Glutamatergic neuron (in vitro differentiated cells): ENCODE results near the gene RPGRIP1L. TPM values are rescaled to one million over a fixed set of nuclear protein-coding genes. Genes with fewer than 3 reads are reported as not detected.

ENCODE experiments used
- DNase-seq: peaks from one replicate; pipeline ENCODE4 v3.0.0; 2022
- H3K27ac Mint-ChIP-seq: one replicate; pipeline ENCODE4 v1.8.0; 2020; ENCODE audit warnings: mild to moderate bottlenecking, mixed read lengths, inconsistent platforms; ENCODE audit not compliant: unreplicated experiment
- H3K27me3 Mint-ChIP-seq: one replicate; pipeline ENCODE4 v1.8.0; 2020; ENCODE audit warnings: mild to moderate bottlenecking, moderate library complexity, mixed read lengths, inconsistent platforms; ENCODE audit not compliant: unreplicated experiment
- H3K36me3 Mint-ChIP-seq: one replicate; pipeline ENCODE4 v1.8.0; 2020; ENCODE audit warnings: mild to moderate bottlenecking, mixed read lengths, inconsistent platforms; ENCODE audit not compliant: unreplicated experiment
- H3K4me1 Mint-ChIP-seq: one replicate; pipeline ENCODE4 v1.8.0; 2020; ENCODE audit warnings: mild to moderate bottlenecking, low read depth, mixed read lengths, inconsistent platforms; ENCODE audit not compliant: unreplicated experiment
- H3K4me3 Mint-ChIP-seq: one replicate; pipeline ENCODE4 v1.8.0; 2020; ENCODE audit warnings: mild to moderate bottlenecking, mixed read lengths, inconsistent platforms; ENCODE audit not compliant: unreplicated experiment
- H3K9me3 Mint-ChIP-seq: one replicate; pipeline ENCODE4 v1.8.0; 2020; ENCODE audit warnings: mild to moderate bottlenecking, moderate library complexity, mixed read lengths, inconsistent platforms; ENCODE audit not compliant: unreplicated experiment
- CTCF ChIP-seq: fragments of 200-600 bp; sonication (generic); IDR thresholded peaks from one replicate; pipeline ENCODE4 v1.5.0; 2021; ENCODE audit not compliant: partially characterized antibody, unreplicated experiment
- total RNA-seq: library from RNA; stranded (reverse); fragmentation: NEBNext Ultra II Directional; extraction: Animal tissue kit (Norgen Biotek cat#: 25700); gene quantifications from one replicate; pipeline ENCODE4 v1.2.1, GENCODE V29; 2021; ENCODE audit not compliant: unreplicated experiment

The RPGRIP1L gene
- total RNA-seq, 1 donor from 2014 or later: 18.0 TPM

GRCh38 chr16:53612003-53612402 lies 91.7 kb downstream of the RPGRIP1L start:
- H3K4me1 Mint-ChIP-seq: no peaks in the 10 kb centered on the region
- H3K9me3 Mint-ChIP-seq: no peaks in the 10 kb centered on the region
- TF ChIP-seq CTCF: no peak
- no peak overlapping the region for H3K27ac Mint-ChIP-seq
- H3K36me3 Mint-ChIP-seq: no peaks in the 10 kb centered on the region
- H3K27me3 Mint-ChIP-seq: no peaks in the 10 kb centered on the region
- DNase-seq: no peak
- H3K4me3 Mint-ChIP-seq: no peak overlapping the region

GRCh38 chr16:53611179-53611696 lies 92.4 kb downstream of the RPGRIP1L start:
- Mint-ChIP-seq H3K27ac (no peak overlapping the region), H3K36me3 (no peaks in the 10 kb centered on the region), H3K4me1 (no peaks in the 10 kb centered on the region), H3K27me3 (no peaks in the 10 kb centered on the region), H3K4me3 (no peak overlapping the region), H3K9me3 (no peaks in the 10 kb centered on the region)
- no peak for TF ChIP-seq CTCF
- DNase-seq: no peak

- H3K27ac Mint-ChIP-seq: no peak overlapping the region
- no peak for TF ChIP-seq CTCF
- H3K27me3 Mint-ChIP-seq: no peaks in the 10 kb centered on the region
- no peak for DNase-seq
- no peaks in the 10 kb centered on the region for H3K36me3 Mint-ChIP-seq
- no peaks in the 10 kb centered on the region for H3K9me3 Mint-ChIP-seq
- no peak overlapping the region for H3K4me3 Mint-ChIP-seq
- no peaks in the 10 kb centered on the region for H3K4me1 Mint-ChIP-seq
Measured at GRCh38 chr16:53609536-53609935, 94.1 kb downstream of the RPGRIP1L start.

GRCh38 chr16:53608094-53608493 lies 95.6 kb downstream of the RPGRIP1L start:
- H3K27ac Mint-ChIP-seq: no peak overlapping the region
- DNase-seq: no peak
- no peak for TF ChIP-seq CTCF
- no peaks in the 10 kb centered on the region for H3K4me1 Mint-ChIP-seq
- no peaks in the 10 kb centered on the region for H3K27me3 Mint-ChIP-seq
- H3K36me3 Mint-ChIP-seq: no peaks in the 10 kb centered on the region
- H3K9me3 Mint-ChIP-seq: no peaks in the 10 kb centered on the region
- H3K4me3 Mint-ChIP-seq: no peak overlapping the region

- no peaks in the 10 kb centered on the region for H3K9me3 Mint-ChIP-seq
- no peaks in the 10 kb centered on the region for H3K27me3 Mint-ChIP-seq
- TF ChIP-seq CTCF: no peak
- DNase-seq: no peak
- H3K4me3 Mint-ChIP-seq: no peak overlapping the region
- no peak overlapping the region for H3K27ac Mint-ChIP-seq
- no peaks in the 10 kb centered on the region for H3K36me3 Mint-ChIP-seq
- no peaks in the 10 kb centered on the region for H3K4me1 Mint-ChIP-seq
Measured at GRCh38 chr16:53605831-53606400, 97.7 kb downstream of the RPGRIP1L start.
